SK-N-SH treated with all-trans-retinoic acid at 6 μM for 48 hours (cell line): Measurements from ENCODE around the gene DDX28.
"Not testable (repeated sequence)": the region's sequence is repeated elsewhere in the genome, so short reads cannot be mapped to it uniquely, and the experiment has no call there.

Experiments used
- ATAC-seq: fragments of 200-7000 bp; cut with Tn5 transposase; 3 replicates; pipeline ENCODE4 v1.9.1; 2020; ENCODE audit warnings: mild to moderate bottlenecking, moderate library complexity
- ARNTL ChIP-seq: fragments of 450-650 bp; formaldehyde crosslinking; IDR thresholded peaks from 2 replicates; pipeline ENCODE4 v1.5.0; 2020; ENCODE audit warnings: low read depth, mild to moderate bottlenecking, moderate library complexity, borderline replicate concordance
- CSDC2 ChIP-seq: fragments of 250-450 bp; sonication (Bioruptor Pico); IDR thresholded peaks from 2 replicates; pipeline ENCODE4 v1.5.0; 2020; ENCODE audit warnings: mild to moderate bottlenecking, moderate library complexity
- ESRRG ChIP-seq: fragments of 250-450 bp; sonication (Bioruptor Pico); IDR thresholded peaks from 2 replicates; pipeline ENCODE4 v1.6.1; 2021; ENCODE audit warnings: mild to moderate bottlenecking
- ISL1 ChIP-seq: fragments of 250-450 bp; sonication (Bioruptor Pico); IDR thresholded peaks from 2 replicates; pipeline ENCODE4 v2.1.2; 2022; ENCODE audit warnings: mild to moderate bottlenecking, moderate library complexity
- OSR1 ChIP-seq: fragments of 250-450 bp; sonication (Bioruptor Pico); IDR thresholded peaks from 2 replicates; pipeline ENCODE4 v1.8.0; 2022; ENCODE audit warnings: moderate library complexity, mild to moderate bottlenecking, inconsistent platforms
- SNAI2 ChIP-seq: fragments of 250-450 bp; sonication (Bioruptor Pico); IDR thresholded peaks from 2 replicates; pipeline ENCODE4 v1.5.0; 2020; ENCODE audit warnings: mild to moderate bottlenecking, moderate library complexity
- TOX ChIP-seq: fragments of 250-450 bp; sonication (Bioruptor Pico); IDR thresholded peaks from 2 replicates; pipeline ENCODE4 v1.8.0; 2021; ENCODE audit warnings: mild to moderate bottlenecking, moderate library complexity, borderline replicate concordance
- ZC3H10 ChIP-seq: fragments of 250-450 bp; sonication (Bioruptor Pico); IDR thresholded peaks from 2 replicates; pipeline ENCODE4 v1.5.1; 2021; ENCODE audit warnings: mild to moderate bottlenecking, moderate library complexity
- ZFP3 ChIP-seq: fragments of 250-450 bp; sonication (Bioruptor Pico); IDR thresholded peaks from 2 replicates; pipeline ENCODE4 v1.5.0; 2020; ENCODE audit warnings: mild to moderate bottlenecking, moderate library complexity
- ZNF565 ChIP-seq: fragments of 450-650 bp; formaldehyde crosslinking; conservative IDR thresholded peaks from 2 replicates; pipeline ENCODE4 v1.5.0; 2020; ENCODE audit warnings: low read depth, mild to moderate bottlenecking, moderate library complexity
- TF ChIP-seq, protein P1 (sequence below): fragments of 250-450 bp; sonication (Bioruptor Pico); IDR thresholded peaks from 2 replicates; pipeline ENCODE4 v1.5.0; 2020; ENCODE audit warnings: mild to moderate bottlenecking, moderate library complexity
- TF ChIP-seq, protein P2 (sequence below): fragments of 250-450 bp; sonication (Bioruptor Pico); IDR thresholded peaks from 2 replicates; pipeline ENCODE4 v1.8.0; 2020; ENCODE audit warnings: mild to moderate bottlenecking, moderate library complexity, borderline replicate concordance
- TF ChIP-seq, protein P3 (sequence below): fragments of 250-450 bp; sonication (Bioruptor Pico); IDR thresholded peaks from 2 replicates; pipeline ENCODE4 v1.5.1; 2021; ENCODE audit warnings: mild to moderate bottlenecking, moderate library complexity
- TF ChIP-seq, protein P4 (sequence below): fragments of 250-450 bp; sonication (Bioruptor Pico); IDR thresholded peaks from 2 replicates; pipeline ENCODE4 v1.5.1; 2020; ENCODE audit warnings: low read depth, mild to moderate bottlenecking, moderate library complexity

DDX28 gene

DNA sequence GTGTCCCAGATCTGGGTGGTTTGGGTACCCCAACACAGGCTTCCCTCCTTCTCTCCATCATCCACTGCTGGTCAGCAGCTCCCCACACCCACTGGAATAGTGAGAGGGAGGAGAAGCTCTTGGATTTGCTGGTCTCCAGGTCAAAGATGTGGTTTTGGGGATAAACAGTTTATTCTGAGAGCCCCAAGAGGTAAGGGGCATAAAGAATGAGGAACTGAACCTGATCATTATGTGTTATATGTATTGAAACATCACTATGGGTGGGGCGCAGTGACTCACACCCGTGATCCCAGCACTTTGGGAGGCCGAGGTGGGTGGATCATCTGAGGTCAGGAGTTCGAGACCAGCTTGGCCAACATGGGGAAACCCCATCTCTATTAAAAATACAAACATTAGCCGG lies 27.6 kb downstream of the DDX28 start (continued):
- TF ChIP-seq, protein P1, sequence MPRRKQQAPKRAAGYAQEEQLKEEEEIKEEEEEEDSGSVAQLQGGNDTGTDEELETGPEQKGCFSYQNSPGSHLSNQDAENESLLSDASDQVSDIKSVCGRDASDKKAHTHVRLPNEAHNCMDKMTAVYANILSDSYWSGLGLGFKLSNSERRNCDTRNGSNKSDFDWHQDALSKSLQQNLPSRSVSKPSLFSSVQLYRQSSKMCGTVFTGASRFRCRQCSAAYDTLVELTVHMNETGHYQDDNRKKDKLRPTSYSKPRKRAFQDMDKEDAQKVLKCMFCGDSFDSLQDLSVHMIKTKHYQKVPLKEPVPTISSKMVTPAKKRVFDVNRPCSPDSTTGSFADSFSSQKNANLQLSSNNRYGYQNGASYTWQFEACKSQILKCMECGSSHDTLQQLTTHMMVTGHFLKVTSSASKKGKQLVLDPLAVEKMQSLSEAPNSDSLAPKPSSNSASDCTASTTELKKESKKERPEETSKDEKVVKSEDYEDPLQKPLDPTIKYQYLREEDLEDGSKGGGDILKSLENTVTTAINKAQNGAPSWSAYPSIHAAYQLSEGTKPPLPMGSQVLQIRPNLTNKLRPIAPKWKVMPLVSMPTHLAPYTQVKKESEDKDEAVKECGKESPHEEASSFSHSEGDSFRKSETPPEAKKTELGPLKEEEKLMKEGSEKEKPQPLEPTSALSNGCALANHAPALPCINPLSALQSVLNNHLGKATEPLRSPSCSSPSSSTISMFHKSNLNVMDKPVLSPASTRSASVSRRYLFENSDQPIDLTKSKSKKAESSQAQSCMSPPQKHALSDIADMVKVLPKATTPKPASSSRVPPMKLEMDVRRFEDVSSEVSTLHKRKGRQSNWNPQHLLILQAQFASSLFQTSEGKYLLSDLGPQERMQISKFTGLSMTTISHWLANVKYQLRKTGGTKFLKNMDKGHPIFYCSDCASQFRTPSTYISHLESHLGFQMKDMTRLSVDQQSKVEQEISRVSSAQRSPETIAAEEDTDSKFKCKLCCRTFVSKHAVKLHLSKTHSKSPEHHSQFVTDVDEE: no peak
- TF ChIP-seq, protein P2, sequence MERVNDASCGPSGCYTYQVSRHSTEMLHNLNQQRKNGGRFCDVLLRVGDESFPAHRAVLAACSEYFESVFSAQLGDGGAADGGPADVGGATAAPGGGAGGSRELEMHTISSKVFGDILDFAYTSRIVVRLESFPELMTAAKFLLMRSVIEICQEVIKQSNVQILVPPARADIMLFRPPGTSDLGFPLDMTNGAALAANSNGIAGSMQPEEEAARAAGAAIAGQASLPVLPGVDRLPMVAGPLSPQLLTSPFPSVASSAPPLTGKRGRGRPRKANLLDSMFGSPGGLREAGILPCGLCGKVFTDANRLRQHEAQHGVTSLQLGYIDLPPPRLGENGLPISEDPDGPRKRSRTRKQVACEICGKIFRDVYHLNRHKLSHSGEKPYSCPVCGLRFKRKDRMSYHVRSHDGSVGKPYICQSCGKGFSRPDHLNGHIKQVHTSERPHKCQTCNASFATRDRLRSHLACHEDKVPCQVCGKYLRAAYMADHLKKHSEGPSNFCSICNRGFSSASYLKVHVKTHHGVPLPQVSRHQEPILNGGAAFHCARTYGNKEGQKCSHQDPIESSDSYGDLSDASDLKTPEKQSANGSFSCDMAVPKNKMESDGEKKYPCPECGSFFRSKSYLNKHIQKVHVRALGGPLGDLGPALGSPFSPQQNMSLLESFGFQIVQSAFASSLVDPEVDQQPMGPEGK (CRISPR knock-in tag): no peak
- TF ChIP-seq ARNTL (CRISPR knock-in tag): no peak
- TF ChIP-seq SNAI2 (CRISPR knock-in tag): no peak

DNA sequence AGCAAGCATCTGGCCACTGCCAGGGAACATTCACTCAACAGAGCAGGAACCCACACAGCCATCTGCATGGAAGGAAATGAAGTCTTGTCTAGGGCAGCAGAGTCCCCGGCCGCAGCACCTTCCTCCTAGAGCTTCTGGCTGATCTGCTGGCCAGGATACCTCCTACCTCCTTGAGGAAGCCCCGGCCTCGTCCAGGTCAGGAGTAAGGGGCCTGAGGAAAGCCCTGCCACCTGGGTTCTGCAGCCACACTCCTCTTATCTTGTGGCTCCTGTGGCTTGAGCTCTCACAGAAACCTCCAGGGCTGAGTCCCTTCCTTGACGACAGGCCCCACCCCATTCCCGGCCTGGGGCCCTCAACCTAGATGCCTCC lies 29.0 kb downstream of the DDX28 start:
- ATAC-seq: not testable (repeated sequence)

DNA sequence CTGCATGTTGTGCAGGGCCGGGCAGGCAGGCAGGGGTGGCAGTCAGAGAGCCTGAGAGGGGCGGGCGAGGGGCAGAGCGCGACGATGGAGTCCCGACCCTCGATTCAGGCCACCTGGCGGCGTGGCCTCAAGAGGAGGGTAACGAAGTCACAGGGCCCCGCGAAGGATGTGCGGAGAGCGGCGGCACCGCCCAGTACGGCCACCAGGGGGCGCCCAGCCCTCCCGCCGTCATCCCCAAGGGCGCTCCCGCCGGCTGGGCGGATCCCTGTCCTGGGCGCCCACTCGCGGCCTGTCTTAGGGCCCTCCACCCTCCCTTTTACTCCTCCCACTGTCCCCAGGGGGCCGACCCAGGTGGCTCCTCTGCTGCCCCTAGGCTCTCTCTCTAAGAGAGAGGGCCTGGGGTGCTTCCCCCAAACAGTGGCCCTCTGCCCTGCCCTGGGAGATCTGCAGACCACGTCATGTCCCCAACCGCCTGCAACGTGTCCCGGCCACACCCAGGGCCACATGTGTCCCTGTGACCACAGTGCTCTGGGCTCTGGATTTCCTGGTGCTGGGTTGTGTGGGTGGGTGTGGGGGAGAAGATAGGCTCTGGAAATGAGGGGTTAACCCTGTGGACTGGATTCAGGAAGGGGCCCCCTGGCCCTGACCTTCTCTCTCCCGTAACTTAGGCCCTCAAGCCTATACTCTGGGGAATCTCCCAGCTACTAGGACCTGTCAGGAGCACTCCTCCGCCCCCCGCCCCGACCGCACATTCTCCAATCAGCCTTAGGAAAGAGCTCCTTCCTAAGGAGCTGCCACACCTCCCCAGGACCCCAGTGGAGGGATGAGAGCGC lies 29.6 kb downstream of the DDX28 start:
- peak; percentile 99 for ATAC-seq
- TF ChIP-seq OSR1 (CRISPR knock-in tag) (no peak), ZNF565 (no peak)
- TF ChIP-seq, all 23 proteins: peak for 0

DNA sequence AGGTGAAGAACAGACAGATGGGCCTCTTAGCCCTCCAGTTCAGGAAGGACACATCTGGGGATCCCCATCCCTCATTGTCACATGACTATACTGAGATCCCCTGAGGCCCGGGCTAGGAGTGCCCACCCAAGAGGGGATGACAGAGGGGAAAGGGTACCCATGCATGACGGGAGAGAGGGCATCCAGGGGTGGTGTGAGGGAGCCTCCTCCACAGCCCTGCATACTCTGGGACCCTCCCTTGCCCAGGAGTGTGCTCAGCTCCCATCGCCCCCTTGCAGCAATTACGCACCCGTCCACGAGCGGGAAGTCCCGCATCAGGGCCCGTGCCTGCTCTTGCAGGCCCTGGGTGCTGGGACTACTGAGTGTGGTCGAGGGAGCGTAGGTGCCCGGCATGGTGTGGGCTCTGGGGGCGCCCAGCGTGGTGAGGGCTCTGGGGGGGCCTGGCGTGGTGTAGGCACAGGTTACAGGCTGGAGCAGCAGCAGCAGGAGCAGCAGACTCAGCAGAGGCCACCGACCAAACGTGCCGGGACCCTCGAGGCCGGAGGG lies 30.3 kb downstream of the DDX28 start:
- ATAC-seq: peak; percentile 5; the same call in 2 of the 3 replicates
- TF ChIP-seq TOX (CRISPR knock-in tag) (no peak), ESRRG (no peak), ZC3H10 (CRISPR knock-in tag) (no peak), SNAI2 (CRISPR knock-in tag) (no peak)

DNA sequence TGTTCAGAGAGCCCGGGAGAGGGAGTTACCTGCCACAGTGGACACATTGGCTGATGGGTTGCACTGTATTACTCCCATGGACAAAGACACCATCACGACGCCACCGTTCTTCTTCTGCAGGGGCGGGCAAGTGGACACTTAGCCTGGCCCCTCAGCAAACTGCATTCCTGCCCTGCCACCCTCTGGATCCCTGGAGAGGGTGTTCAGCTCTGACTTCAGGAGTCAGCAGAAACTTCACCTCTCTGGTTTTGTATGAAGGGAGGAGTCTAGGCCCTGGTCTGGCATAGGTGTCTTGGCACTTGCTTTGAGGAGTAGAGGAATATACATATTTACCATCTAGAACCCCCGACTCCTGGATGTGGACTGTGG lies 33.0 kb downstream of the DDX28 start:
- no peak for ATAC-seq
- TF ChIP-seq CSDC2 (CRISPR knock-in tag) (no peak), TOX (CRISPR knock-in tag) (no peak), ESRRG (no peak), ZFP3 (CRISPR knock-in tag) (no peak), ISL1 (CRISPR knock-in tag) (no peak)
- TF ChIP-seq, protein P3, sequence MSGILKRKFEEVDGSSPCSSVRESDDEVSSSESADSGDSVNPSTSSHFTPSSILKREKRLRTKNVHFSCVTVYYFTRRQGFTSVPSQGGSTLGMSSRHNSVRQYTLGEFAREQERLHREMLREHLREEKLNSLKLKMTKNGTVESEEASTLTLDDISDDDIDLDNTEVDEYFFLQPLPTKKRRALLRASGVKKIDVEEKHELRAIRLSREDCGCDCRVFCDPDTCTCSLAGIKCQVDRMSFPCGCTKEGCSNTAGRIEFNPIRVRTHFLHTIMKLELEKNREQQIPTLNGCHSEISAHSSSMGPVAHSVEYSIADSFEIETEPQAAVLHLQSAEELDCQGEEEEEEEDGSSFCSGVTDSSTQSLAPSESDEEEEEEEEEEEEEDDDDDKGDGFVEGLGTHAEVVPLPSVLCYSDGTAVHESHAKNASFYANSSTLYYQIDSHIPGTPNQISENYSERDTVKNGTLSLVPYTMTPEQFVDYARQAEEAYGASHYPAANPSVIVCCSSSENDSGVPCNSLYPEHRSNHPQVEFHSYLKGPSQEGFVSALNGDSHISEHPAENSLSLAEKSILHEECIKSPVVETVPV (CRISPR knock-in tag): no peak
- TF ChIP-seq, protein P4, sequence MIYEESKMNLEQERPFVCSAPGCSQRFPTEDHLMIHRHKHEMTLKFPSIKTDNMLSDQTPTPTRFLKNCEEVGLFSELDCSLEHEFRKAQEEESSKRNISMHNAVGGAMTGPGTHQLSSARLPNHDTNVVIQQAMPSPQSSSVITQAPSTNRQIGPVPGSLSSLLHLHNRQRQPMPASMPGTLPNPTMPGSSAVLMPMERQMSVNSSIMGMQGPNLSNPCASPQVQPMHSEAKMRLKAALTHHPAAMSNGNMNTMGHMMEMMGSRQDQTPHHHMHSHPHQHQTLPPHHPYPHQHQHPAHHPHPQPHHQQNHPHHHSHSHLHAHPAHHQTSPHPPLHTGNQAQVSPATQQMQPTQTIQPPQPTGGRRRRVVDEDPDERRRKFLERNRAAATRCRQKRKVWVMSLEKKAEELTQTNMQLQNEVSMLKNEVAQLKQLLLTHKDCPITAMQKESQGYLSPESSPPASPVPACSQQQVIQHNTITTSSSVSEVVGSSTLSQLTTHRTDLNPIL (CRISPR knock-in tag): no peak
- TF ChIP-seq, protein P2 (CRISPR knock-in tag): no peak
